ENCODE measurements around the gene CFAP65. TPM values are rescaled to one million over a fixed set of nuclear protein-coding genes. Genes with fewer than 3 reads are reported as not detected.

The CFAP65 gene
- total RNA-seq, 1 donor, result not detected

GRCh38 chr2:218961651-218962570 lies 79.4 kb downstream of the CFAP65 start:
- Histone ChIP-seq H3K4me3 (ENCODE audit: insufficient read depth, low read length) (no peak overlapping the region), H3K4me2 (ENCODE audit: insufficient read depth, low read length) (no peak overlapping the region), H3K27ac (ENCODE audit: low read depth, low read length) (no peak overlapping the region), H3K27me3 (ENCODE audit: insufficient read depth, low read length) (peaks cover 64% of the 10 kb centered on the region), H4K20me1 (ENCODE audit: insufficient read depth, low read length) (no peaks in the 10 kb centered on the region), H3K79me2 (ENCODE audit: insufficient read depth, low read length) (no peaks in the 10 kb centered on the region), H2AFZ (ENCODE audit: low read length) (no peak overlapping the region), H3K4me1 (ENCODE audit: insufficient read depth, low read length) (no peaks in the 10 kb centered on the region), H3K36me3 (ENCODE audit: insufficient read depth, low read length) (no peaks in the 10 kb centered on the region), H3K9me3 (ENCODE audit: low read depth, low read length) (no peaks in the 10 kb centered on the region)
- no peak for TF ChIP-seq CTCF (IDR thresholded peaks at IDR 0.05; ENCODE audit: extremely low read depth, low read depth, low read length)
- DNase-seq (ENCODE audit: insufficient read length, low spot score, missing footprints), result peak; percentile 91

- H3K4me1 ChIP-seq (ENCODE audit: insufficient read depth, low read length), result no peaks in the 10 kb centered on the region
- no peaks in the 10 kb centered on the region for H3K36me3 ChIP-seq (ENCODE audit: insufficient read depth, low read length)
- no peak for TF ChIP-seq CTCF (IDR thresholded peaks at IDR 0.05; ENCODE audit: extremely low read depth, low read depth, low read length)
- no peak overlapping the region for H2AFZ ChIP-seq (ENCODE audit: low read length)
- no peaks in the 10 kb centered on the region for H4K20me1 ChIP-seq (ENCODE audit: insufficient read depth, low read length)
- H3K27me3 ChIP-seq (ENCODE audit: insufficient read depth, low read length), result peaks cover 71% of the 10 kb centered on the region
- H3K4me2 ChIP-seq (ENCODE audit: insufficient read depth, low read length), result no peak overlapping the region
- H3K27ac ChIP-seq (ENCODE audit: low read depth, low read length), result no peak overlapping the region
- no peaks in the 10 kb centered on the region for H3K9me3 ChIP-seq (ENCODE audit: low read depth, low read length)
- peak; percentile 88 for DNase-seq (ENCODE audit: insufficient read length, low spot score, missing footprints)
- no peaks in the 10 kb centered on the region for H3K79me2 ChIP-seq (ENCODE audit: insufficient read depth, low read length)
- no peak overlapping the region for H3K4me3 ChIP-seq (ENCODE audit: insufficient read depth, low read length)
Observed at GRCh38 chr2:218961229-218961628, 80.1 kb downstream of the CFAP65 start.

GRCh38 chr2:218960309-218961165 lies 80.8 kb downstream of the CFAP65 start:
- no peak overlapping the region for H3K4me2 ChIP-seq (ENCODE audit: insufficient read depth, low read length)
- H4K20me1 ChIP-seq (ENCODE audit: insufficient read depth, low read length), result no peaks in the 10 kb centered on the region
- H3K27me3 ChIP-seq (ENCODE audit: insufficient read depth, low read length), result peaks cover 75% of the 10 kb centered on the region
- H3K79me2 ChIP-seq (ENCODE audit: insufficient read depth, low read length), result no peaks in the 10 kb centered on the region
- H3K27ac ChIP-seq (ENCODE audit: low read depth, low read length), result no peak overlapping the region
- no peak for TF ChIP-seq CTCF (IDR thresholded peaks at IDR 0.05; ENCODE audit: extremely low read depth, low read depth, low read length)
- H3K4me3 ChIP-seq (ENCODE audit: insufficient read depth, low read length), result no peak overlapping the region
- no peaks in the 10 kb centered on the region for H3K36me3 ChIP-seq (ENCODE audit: insufficient read depth, low read length)
- no peaks in the 10 kb centered on the region for H3K9me3 ChIP-seq (ENCODE audit: low read depth, low read length)
- DNase-seq (ENCODE audit: insufficient read length, low spot score, missing footprints), result no peak
- no peak overlapping the region for H2AFZ ChIP-seq (ENCODE audit: low read length)
- no peaks in the 10 kb centered on the region for H3K4me1 ChIP-seq (ENCODE audit: insufficient read depth, low read length)
